Activated naive CD4-positive, alpha-beta T cell treated with anti-CD3 and anti-CD28 coated beads for 36 hours (primary cell): ENCODE data around the gene RSPO3. TPM values are rescaled to one million over a fixed set of nuclear protein-coding genes. Genes with fewer than 3 reads are reported as not detected.
"Not testable (repeated sequence)": the region's sequence is repeated elsewhere in the genome, so short reads cannot be mapped to it uniquely, and the experiment has no call there.

Experiments used
- CTCF ChIA-PET: fragments of 350-600 bp; sonication (Branson Sonifier 250); formaldehyde crosslinking; loops from one replicate; lab custom pipeline; 2021; ENCODE audit warnings: antibody characterized with exemption; lab: Charles Lee
- DNase-seq: peaks from one replicate; pipeline ENCODE4 v3.0.0-alpha.2; 2020
- H3K27ac Mint-ChIP-seq: one replicate; pipeline ENCODE4 v1.8.0; 2021; ENCODE audit warnings: mild to moderate bottlenecking, mixed read lengths
- H3K27me3 Mint-ChIP-seq: one replicate; pipeline ENCODE4 v1.8.0; 2021; ENCODE audit warnings: low read depth, mixed read lengths
- H3K36me3 Mint-ChIP-seq: one replicate; pipeline ENCODE4 v1.8.0; 2021; ENCODE audit warnings: low read depth, mixed read lengths
- H3K4me1 Mint-ChIP-seq: one replicate; pipeline ENCODE4 v1.8.0; 2021; ENCODE audit warnings: low read depth, mixed read lengths
- H3K4me3 Mint-ChIP-seq: one replicate; pipeline ENCODE4 v1.8.0; 2021; ENCODE audit warnings: mild to moderate bottlenecking, moderate library complexity, mixed read lengths
- H3K9me3 Mint-ChIP-seq: one replicate; pipeline ENCODE4 v1.8.0; 2021; ENCODE audit warnings: mixed read lengths
- intact Hi-C: fragments of 100-400 bp; cut with micrococcal nuclease; formaldehyde crosslinking; loops from one replicate; pipeline ENCODE4 v1.15.1; 2023
- total RNA-seq, 2 experiments: library from RNA; stranded (reverse); gene quantifications; one replicate each; pipeline ENCODE4 v1.2.3, GENCODE V29; 2021

Gene RSPO3
- total RNA-seq, 2 experiments from 2014 or later = not detected

DNA sequence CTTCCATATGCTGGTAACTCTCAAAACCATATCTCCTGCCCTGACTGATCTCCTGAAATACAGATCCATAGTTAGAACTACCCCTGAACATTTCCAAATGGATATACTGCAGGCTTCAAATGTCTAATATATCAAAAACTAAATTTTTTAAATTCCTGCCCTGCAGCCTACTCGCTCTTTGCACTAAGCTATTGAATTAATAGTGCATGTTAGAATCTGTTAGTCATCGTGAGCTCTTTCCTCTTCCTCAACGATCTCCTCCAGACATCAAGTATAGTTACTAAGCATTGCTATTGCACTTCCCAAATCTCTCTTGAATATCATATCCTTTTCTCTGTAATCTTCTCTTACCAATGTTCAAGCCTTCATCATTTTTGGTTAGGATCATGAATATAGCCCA lies 26.0 kb upstream of the RSPO3 start:
- H3K9me3 Mint-ChIP-seq = no peaks in the 10 kb centered on the region
- intact Hi-C loops = no loop called here
- CTCF ChIA-PET = no interaction called here
- H3K4me1 Mint-ChIP-seq = no peaks in the 10 kb centered on the region
- no peak overlapping the region for H3K4me3 Mint-ChIP-seq
- H3K27ac Mint-ChIP-seq = no peak overlapping the region
- DNase-seq = no peak
- H3K36me3 Mint-ChIP-seq = no peaks in the 10 kb centered on the region
- H3K27me3 Mint-ChIP-seq = no peaks in the 10 kb centered on the region

DNA sequence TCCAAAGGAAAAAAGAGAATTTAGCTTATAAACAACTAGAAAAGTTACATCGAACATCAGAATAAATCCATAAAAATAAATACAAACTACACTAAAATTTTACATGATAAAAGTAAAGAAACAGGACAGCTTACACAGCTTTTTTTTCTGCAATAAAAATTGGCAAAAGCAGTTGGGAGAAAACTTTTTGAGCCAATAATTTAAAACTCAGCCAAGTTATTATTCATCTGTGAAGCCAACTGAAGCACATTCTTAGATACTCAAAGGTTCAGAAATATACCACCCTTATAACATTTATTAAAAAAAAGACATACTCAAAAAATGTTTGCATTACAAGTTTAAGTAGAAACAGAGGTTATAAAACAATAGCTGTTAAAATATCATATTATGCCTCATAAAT lies 23.7 kb upstream of the RSPO3 start:
- Mint-ChIP-seq H3K9me3 (no peaks in the 10 kb centered on the region), H3K36me3 (no peaks in the 10 kb centered on the region), H3K4me1 (no peaks in the 10 kb centered on the region), H3K4me3 (no peak overlapping the region), H3K27me3 (no peaks in the 10 kb centered on the region), H3K27ac (no peak overlapping the region)
- CTCF ChIA-PET = interaction anchor here (1.2 kb wide), 1 partner anchor 9 kb away, joined by 3 read pairs; no protein-coding TSS in a partner anchor
- intact Hi-C loops = no loop called here
- no peak for DNase-seq

DNA sequence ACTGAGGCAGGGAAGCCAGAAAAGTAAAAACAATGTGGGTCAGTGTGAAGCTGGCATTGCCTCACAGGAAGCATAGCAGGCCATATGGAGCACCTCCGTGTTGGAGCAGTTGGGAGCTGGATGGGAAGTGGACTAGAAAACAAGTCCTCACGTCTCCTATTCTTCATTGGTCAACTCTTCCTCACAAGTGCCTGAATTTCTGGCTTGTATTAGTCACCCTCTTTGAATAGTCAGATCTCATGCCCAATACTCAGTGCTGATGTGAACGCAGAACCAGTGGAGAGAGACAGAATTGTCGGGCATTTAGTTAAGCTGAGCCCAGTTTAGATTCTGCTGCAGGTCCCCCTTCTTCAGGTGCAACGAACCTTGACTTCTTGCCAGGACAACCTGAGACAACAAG lies 22.3 kb upstream of the RSPO3 start:
- Mint-ChIP-seq H3K27ac (no peak overlapping the region), H3K36me3 (no peaks in the 10 kb centered on the region), H3K4me3 (no peak overlapping the region), H3K27me3 (no peaks in the 10 kb centered on the region), H3K9me3 (no peaks in the 10 kb centered on the region), H3K4me1 (no peaks in the 10 kb centered on the region)
- intact Hi-C loops = no loop called here
- CTCF ChIA-PET = no interaction called here
- no peak for DNase-seq

DNA sequence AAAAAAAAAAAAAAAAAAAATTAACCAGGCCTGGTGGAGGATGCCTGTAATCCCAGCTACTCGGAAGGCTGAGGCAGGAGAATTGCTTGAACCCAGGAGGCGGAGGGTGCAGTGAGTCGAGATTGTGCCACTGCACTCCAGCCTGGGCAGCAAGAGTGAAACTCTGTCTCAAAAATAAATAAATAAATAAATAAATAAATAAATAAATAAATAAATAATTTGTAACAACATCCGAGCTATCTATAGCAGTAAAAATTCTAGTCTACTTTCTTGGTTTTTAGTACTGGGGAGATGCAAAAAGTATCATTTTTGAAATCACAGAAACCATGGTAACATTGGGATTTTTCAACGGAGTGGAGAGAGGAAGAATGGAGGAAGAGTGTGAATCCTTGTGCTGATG lies 21.0 kb upstream of the RSPO3 start:
- intact Hi-C loops, H3K9me3 Mint-ChIP-seq, H3K36me3 Mint-ChIP-seq, CTCF ChIA-PET, H3K27ac Mint-ChIP-seq, H3K4me1 Mint-ChIP-seq, H3K27me3 Mint-ChIP-seq, DNase-seq, H3K4me3 Mint-ChIP-seq: not testable (repeated sequence)

DNA sequence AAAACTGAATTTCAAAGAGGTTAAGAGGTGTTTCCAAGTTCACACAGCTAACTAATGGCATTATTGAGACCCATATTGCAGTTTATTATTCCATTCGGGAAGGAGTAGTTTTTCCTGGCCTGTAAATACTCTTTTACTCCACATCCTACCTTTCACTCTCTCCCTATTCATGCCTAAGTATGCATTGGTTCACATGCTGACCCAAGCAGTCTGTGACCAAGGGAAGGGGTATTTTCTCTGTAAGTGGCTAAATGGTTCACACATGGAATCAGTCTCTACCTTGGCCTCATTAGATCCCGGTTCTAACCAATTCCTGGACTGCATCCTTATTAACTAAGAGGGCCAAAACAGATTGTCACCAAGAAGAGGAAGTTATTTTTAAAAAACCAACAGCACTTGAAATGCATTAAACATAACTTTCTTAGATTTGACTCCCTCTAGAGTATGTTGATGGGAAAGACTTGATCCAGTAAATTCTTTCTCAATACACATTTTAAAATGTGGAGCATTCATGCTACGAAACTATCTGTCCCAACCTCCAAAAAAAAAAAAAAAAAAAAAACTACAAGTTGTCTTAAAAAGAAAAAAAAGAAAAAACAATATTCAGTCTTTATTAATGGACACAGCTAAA lies 17.8 kb upstream of the RSPO3 start:
- no peak overlapping the region for H3K27ac Mint-ChIP-seq
- peaks cover 3% of the 10 kb centered on the region for H3K27me3 Mint-ChIP-seq
- no peaks in the 10 kb centered on the region for H3K36me3 Mint-ChIP-seq
- no peak overlapping the region for H3K4me3 Mint-ChIP-seq
- CTCF ChIA-PET = interaction anchor here (0.5 to 0.7 kb wide), 2 partner anchors 596 to 1798 kb away, joined by 3 to 4 read pairs; no protein-coding TSS in a partner anchor
- intact Hi-C loops = no loop called here
- no peaks in the 10 kb centered on the region for H3K4me1 Mint-ChIP-seq
- H3K9me3 Mint-ChIP-seq = no peaks in the 10 kb centered on the region
- no peak for DNase-seq

DNA sequence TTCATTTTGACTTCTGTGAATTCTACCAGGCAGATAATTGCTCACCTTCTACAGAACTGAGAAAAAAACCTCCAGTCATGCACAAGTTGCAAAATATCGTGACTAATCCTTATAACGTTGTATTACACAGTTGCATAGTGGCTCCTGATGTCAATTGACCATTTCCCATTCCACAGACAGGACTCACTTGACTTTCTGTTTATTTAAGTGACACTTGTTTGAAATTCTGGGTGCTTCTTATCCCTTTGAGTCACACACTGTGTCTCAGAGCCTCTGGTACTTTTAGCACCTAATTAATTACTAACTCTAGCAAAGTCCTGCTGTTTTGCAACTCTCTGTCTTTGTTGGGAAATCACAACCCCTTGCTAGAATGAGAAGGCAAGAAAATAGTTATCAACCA lies 16.2 kb upstream of the RSPO3 start:
- Mint-ChIP-seq H3K9me3 (no peaks in the 10 kb centered on the region), H3K4me1 (no peaks in the 10 kb centered on the region), H3K36me3 (no peaks in the 10 kb centered on the region), H3K27me3 (peaks cover 14% of the 10 kb centered on the region), H3K27ac (no peak overlapping the region), H3K4me3 (no peak overlapping the region)
- intact Hi-C loops = no loop called here
- CTCF ChIA-PET = no interaction called here
- no peak for DNase-seq

DNA sequence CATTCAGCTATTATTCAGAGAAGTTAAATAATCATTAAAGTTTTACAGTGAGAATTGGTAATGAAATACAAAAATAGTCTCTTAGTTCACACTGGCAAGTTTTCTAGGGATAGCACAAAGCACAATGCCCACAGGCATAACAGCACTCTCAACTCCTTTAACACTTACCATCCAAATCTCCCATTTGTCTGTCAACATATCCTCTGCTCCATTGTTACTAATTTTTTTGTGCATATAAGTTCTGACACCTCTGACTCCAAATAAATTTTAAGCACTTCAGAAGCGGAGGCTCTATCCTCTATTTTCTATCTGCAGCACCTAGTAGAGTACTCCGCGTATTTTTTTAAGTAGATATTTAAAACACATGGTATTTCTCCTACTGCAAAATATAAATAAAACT lies 15.6 kb upstream of the RSPO3 start:
- DNase-seq = no peak
- CTCF ChIA-PET = no interaction called here
- Mint-ChIP-seq H3K27me3 (peaks cover 17% of the 10 kb centered on the region), H3K4me3 (no peak overlapping the region), H3K36me3 (no peaks in the 10 kb centered on the region), H3K27ac (no peak overlapping the region), H3K4me1 (no peaks in the 10 kb centered on the region), H3K9me3 (no peaks in the 10 kb centered on the region)
- intact Hi-C loops = no loop called here

DNA sequence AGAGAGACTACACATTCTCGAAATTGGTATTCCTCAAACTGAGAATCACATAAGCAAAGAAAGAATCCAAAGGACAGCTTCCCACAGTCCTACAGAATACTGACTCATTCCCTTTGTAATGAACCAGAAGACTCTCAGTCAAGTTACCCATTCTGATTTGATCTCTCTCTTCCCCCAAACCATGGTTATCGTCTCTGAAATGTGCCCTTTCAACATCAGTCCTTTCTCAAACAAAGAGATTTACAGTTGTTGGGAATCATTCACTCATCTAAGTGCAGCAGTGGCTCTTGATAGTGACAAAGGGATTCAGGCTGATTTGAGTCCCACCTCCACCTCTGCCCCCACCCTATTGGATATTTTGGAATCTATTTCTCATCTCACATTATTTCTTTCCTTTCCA lies 15.0 kb upstream of the RSPO3 start:
- intact Hi-C loops = no loop called here
- Mint-ChIP-seq H3K27me3 (peaks cover 19% of the 10 kb centered on the region), H3K4me3 (no peak overlapping the region), H3K9me3 (no peaks in the 10 kb centered on the region), H3K36me3 (no peaks in the 10 kb centered on the region), H3K4me1 (no peaks in the 10 kb centered on the region), H3K27ac (no peak overlapping the region)
- no peak for DNase-seq
- CTCF ChIA-PET = no interaction called here

DNA sequence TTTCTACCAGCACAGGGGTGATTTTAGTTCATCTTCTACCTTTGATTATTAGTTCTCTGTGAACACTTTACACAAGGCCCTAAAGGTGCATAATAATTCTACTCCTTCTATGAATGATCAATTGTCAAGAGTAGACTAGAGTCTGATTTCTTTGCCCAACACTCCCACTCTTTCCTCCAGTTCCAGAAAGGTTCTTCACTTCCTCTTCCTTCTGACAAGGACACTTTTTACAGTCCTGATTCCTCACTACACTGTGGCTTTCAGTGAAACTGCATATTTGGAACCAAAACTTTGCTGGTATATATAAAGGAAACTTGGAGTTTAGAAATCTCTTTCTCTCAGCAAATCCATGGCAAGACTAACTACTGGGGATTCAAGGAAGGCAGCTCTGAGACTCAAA lies 10.6 kb upstream of the RSPO3 start:
- intact Hi-C loops = no loop called here
- CTCF ChIA-PET = no interaction called here
- no peak overlapping the region for H3K27ac Mint-ChIP-seq

DNA sequence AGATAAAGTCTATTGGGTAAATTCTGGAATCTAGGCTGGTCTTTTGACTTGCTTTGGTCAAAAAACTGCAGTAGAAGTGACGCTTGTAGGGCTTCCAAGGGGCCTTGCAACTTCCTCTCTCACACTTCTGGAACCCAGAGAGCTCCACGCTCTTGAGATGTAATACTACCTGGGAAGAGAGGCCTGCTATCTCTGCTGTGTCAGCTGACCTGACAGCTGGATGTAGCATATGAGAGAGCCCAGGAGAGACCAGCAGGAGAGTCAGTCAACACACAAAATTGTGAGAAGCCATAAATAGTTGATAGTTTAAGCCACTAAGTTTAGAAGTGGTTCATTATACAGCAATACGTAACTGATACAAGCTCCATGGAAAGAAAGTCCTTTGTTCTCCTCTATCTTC lies 7.8 kb upstream of the RSPO3 start:
- Mint-ChIP-seq H3K9me3 (no peaks in the 10 kb centered on the region), H3K27ac (no peak overlapping the region), H3K4me3 (no peak overlapping the region), H3K36me3 (no peaks in the 10 kb centered on the region), H3K27me3 (peaks cover 18% of the 10 kb centered on the region), H3K4me1 (no peaks in the 10 kb centered on the region)
- DNase-seq = no peak
- CTCF ChIA-PET = no interaction called here
- intact Hi-C loops = no loop called here

More for the DNA sequence above, 10.6 kb upstream of the RSPO3 start:
- Mint-ChIP-seq H3K4me1 (no peaks in the 10 kb centered on the region), H3K27me3 (peaks cover 18% of the 10 kb centered on the region), H3K36me3 (no peaks in the 10 kb centered on the region), H3K4me3 (no peak overlapping the region), H3K9me3 (no peaks in the 10 kb centered on the region)
- no peak for DNase-seq

DNA sequence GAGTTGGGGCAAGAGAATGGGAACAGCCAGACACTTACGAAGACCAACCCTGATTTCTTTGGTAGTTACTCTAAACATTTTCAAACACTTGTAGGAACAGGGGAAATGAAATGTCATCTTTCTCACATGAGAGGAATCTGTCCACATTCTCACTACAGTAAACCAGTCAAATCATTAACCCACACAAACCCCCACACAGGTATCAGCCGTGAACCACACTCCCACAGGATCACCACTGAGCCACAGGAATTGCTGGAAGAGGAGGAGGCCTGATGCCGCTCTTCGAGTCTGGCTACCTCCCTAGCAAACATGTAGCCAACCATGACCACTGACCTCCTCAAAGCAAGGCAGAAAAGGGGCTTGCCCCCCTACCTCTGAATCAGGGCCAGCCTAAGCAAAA lies 6.9 kb upstream of the RSPO3 start:
- intact Hi-C loops = no loop called here
- H3K27me3 Mint-ChIP-seq = peaks cover 20% of the 10 kb centered on the region
- H3K4me1 Mint-ChIP-seq = no peaks in the 10 kb centered on the region
- DNase-seq = no peak
- H3K27ac Mint-ChIP-seq = no peak overlapping the region
- no peaks in the 10 kb centered on the region for H3K9me3 Mint-ChIP-seq
- no peaks in the 10 kb centered on the region for H3K36me3 Mint-ChIP-seq
- CTCF ChIA-PET = no interaction called here
- no peak overlapping the region for H3K4me3 Mint-ChIP-seq

DNA sequence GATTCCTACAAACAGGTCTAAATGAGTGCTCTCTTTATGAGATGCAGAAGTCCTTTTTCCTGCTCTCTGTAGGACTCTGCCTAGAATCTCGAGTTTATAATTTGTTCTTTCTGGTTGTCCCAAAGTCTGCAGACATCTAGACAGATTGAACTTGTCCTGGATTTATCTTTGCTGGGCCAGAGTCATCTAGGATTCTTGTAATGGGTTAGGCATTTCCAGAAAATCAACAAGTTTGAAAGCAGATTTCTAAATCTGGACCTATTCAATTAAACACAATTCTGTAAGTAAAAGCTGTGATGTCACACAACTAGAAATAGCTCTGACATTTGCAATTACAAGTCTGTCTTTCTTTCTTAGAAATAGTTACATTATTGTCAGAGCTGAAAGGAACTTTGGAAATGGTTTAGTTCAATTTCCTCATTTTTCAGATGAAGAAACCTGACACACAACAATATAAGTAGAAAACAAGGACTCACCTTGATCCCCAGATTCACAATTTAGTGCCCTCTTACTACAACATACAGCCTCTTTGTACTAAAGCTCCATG lies 4.2 kb upstream of the RSPO3 start:
- no peak for DNase-seq
- intact Hi-C loops = no loop called here
- no peak overlapping the region for H3K27ac Mint-ChIP-seq
- H3K4me3 Mint-ChIP-seq = no peak overlapping the region
- peaks cover 30% of the 10 kb centered on the region for H3K27me3 Mint-ChIP-seq
- H3K9me3 Mint-ChIP-seq = no peaks in the 10 kb centered on the region
- CTCF ChIA-PET = interaction anchor here (0.6 kb wide), 1 partner anchor 432 kb away, joined by 3 read pairs; no protein-coding TSS in a partner anchor
- peaks cover 1% of the 10 kb centered on the region for H3K4me1 Mint-ChIP-seq
- no peaks in the 10 kb centered on the region for H3K36me3 Mint-ChIP-seq

DNA sequence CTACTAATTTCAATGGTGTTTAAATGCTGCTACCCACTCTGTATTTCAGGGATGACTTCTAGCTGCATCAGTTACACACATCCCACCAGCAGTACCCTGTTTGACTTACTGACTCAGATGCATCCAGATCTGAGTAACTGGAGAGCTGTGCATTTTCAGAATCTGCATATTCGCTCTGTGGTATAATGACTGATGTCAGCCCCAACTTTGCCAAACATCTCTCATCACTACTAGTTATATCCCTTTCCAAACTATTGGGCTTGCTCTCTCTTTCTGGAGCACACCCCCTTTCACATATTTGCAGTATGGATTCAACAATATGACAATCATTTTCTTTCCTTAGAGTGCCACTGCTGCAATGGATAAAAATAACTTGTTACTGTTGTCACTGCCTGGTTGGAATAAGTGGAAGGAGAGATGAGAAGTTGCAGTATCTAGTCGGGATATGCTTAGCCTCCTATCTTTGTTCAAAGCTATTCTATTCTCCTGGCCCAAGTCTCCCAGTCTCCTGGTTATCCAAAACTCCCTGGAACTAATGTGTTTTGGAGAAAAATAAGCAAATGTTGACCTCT lies 3.3 kb upstream of the RSPO3 start:
- DNase-seq = no peak
- Mint-ChIP-seq H3K9me3 (no peaks in the 10 kb centered on the region), H3K4me3 (no peak overlapping the region), H3K27ac (no peak overlapping the region), H3K4me1 (peaks cover 5% of the 10 kb centered on the region), H3K27me3 (peaks cover 33% of the 10 kb centered on the region), H3K36me3 (no peaks in the 10 kb centered on the region)
- CTCF ChIA-PET = no interaction called here
- intact Hi-C loops = no loop called here
